ENCODE measurements around the gene DNAAF2.

DNA sequence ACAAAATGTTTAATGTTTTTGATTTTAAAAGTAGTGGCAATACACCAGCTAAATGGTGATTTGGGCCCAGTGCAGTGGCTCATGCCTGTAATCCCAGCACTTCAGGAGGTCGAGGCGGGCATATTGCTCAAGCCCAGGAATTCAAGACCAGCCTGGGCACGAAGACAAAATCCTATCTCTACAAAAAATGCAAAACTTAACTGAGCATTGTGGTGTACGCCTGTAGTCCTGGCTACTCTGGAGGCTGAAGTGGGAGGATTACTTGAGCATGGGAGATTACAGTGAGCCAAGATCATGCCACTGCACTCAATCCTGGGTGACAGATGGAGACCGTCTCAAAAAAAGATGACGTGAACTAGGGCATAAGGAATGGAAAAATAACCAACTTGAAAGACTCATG is 19.3 kb downstream of the DNAAF2 start:
- TF ChIP-seq, protein P1, sequence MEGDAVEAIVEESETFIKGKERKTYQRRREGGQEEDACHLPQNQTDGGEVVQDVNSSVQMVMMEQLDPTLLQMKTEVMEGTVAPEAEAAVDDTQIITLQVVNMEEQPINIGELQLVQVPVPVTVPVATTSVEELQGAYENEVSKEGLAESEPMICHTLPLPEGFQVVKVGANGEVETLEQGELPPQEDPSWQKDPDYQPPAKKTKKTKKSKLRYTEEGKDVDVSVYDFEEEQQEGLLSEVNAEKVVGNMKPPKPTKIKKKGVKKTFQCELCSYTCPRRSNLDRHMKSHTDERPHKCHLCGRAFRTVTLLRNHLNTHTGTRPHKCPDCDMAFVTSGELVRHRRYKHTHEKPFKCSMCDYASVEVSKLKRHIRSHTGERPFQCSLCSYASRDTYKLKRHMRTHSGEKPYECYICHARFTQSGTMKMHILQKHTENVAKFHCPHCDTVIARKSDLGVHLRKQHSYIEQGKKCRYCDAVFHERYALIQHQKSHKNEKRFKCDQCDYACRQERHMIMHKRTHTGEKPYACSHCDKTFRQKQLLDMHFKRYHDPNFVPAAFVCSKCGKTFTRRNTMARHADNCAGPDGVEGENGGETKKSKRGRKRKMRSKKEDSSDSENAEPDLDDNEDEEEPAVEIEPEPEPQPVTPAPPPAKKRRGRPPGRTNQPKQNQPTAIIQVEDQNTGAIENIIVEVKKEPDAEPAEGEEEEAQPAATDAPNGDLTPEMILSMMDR (IDR thresholded peaks at IDR 0.05; ENCODE audit: low read depth, low read length, poor library complexity, severe bottlenecking), result no peak
- no peak for TF ChIP-seq EZH2phosphoT487 (IDR thresholded peaks at IDR 0.05; ENCODE audit: borderline replicate concordance, low read length)
